ENCODE data around the gene PPIE.
"Not testable (repeated sequence)": the region's sequence is repeated elsewhere in the genome, so short reads cannot be mapped to it uniquely, and the experiment has no call there.

PPIE gene

DNA sequence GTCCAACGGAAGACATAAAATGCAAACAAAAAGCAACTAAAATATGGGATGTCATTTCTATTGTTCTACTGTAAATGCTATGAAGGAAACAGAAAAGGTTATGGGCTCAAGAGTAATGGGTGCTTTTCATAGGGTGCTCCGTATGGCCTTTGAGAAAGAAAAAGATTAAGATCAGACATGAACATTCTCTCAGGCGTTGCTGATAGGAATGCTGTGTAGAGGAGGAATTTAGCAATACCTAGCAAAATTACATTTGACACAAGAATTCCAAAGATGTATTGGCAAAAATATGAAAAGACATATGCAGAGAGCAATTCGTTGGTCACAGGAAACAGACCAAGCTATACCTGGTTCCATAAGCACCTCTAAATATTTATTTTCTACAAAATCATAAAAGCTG, 38.2 kb downstream of the PPIE start:
- TF ChIP-seq, protein P1, sequence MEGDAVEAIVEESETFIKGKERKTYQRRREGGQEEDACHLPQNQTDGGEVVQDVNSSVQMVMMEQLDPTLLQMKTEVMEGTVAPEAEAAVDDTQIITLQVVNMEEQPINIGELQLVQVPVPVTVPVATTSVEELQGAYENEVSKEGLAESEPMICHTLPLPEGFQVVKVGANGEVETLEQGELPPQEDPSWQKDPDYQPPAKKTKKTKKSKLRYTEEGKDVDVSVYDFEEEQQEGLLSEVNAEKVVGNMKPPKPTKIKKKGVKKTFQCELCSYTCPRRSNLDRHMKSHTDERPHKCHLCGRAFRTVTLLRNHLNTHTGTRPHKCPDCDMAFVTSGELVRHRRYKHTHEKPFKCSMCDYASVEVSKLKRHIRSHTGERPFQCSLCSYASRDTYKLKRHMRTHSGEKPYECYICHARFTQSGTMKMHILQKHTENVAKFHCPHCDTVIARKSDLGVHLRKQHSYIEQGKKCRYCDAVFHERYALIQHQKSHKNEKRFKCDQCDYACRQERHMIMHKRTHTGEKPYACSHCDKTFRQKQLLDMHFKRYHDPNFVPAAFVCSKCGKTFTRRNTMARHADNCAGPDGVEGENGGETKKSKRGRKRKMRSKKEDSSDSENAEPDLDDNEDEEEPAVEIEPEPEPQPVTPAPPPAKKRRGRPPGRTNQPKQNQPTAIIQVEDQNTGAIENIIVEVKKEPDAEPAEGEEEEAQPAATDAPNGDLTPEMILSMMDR (IDR thresholded peaks at IDR 0.05; ENCODE audit: low read length, missing control alignments), result no peak
- no peak overlapping the region for H3K4me3 ChIP-seq (replicated peaks; ENCODE audit: low read depth, low read length)
- DNase-seq (ENCODE audit: low read depth), result no peak

DNA sequence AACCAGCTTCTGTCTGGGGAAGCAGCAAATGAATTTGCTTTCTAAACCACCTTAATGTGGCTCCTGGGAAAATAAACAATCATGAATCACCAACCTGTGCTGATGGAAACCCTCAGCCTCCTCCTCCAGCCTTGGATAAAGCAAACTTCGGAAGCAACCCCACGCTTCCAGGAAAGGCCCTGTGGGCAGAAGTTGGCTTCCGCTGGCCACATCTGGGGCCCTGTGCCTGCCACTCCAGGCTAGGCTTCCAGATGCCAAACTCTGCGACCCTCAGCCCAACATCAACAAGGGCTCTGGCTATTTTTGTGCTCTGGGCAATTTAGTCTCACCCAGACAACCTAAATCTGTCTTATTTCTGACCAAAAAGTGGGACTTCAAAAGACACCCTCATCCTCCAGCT, 38.6 kb downstream of the PPIE start:
- no peak overlapping the region for H3K4me3 ChIP-seq (replicated peaks; ENCODE audit: low read depth, low read length)
- TF ChIP-seq, protein P1 (IDR thresholded peaks at IDR 0.05; ENCODE audit: low read length, missing control alignments), result no peak
- no peak for DNase-seq (ENCODE audit: low read depth)

DNA sequence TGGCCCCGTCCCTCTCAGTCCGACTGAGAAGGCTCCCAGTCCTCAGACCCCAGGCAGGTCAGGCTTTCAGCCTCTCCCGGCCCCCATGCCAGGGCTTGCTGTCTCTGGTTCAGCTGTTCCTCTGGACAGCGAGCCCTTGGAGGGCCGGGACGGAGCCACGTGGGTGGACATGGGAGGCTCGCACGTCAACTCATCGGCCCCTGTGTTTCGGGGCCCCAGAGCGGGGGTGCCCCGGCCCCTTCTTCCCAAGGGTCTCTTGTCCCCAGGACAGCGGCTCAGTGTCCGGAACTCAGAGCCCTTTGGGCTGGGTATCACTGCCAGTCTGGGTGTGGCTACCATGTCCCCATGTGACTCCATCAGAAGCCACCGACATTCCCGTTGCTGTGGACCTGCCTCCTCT, 39.2 kb downstream of the PPIE start:
- DNase-seq (ENCODE audit: low read depth); H3K4me3 ChIP-seq (replicated peaks; ENCODE audit: low read depth, low read length): not testable (repeated sequence)

DNA sequence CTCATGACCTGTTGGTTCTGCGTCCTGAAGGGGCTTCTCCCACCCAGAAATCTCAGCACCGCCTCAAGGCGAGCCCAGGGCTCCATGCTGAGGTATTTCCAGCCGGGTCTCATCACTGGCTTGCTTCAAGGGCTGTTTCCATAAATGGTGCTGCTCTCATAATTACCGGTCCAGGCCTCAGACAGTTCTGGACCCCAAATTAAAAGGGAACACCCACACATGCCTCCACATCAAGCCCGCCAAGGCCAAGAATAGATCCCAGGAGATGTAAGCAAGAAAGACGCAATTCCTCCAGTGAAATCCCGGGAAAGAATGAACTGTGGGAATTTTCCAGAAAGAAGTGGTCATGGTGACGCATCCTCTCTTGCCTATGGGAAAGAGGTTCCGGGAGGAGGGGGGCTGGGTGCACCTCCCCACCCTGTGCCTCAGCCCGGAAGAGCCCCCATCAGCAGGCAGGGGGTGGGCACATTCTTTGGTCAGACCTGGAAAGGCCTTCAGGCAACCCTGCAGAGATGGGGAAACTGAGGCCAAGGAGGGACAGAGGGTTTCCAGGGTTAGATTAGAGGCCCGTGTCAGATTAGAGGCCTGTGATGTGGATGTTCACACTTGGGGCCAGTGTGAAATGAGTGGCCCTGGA, 39.9 kb downstream of the PPIE start:
- not testable (repeated sequence) for H3K4me3 ChIP-seq (replicated peaks; ENCODE audit: low read depth, low read length); DNase-seq (ENCODE audit: low read depth)

DNA sequence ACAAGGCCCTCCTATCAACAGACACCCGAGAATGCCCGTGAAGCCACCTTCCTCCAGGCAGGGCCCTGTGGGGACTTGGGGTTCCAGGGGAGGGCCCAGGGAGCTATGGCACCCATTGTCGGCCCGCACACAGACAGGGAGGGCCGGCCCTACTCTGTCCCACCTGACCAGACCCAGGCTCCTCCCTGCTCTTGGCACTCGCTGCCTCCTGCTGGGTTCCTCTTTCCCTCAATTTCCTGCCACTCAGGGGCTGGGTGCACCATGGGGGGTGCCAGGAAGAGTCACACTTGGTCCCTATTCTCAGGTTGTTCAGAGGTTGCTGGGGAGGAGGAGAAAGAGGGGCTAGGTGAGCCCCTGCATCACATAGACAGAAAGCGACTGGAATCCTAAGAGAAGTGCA, 40.5 kb downstream of the PPIE start:
- TF ChIP-seq, protein P1 (IDR thresholded peaks at IDR 0.05; ENCODE audit: low read length, missing control alignments), result no peak
- no peak overlapping the region for H3K4me3 ChIP-seq (replicated peaks; ENCODE audit: low read depth, low read length)
- no peak for DNase-seq (ENCODE audit: low read depth)

DNA sequence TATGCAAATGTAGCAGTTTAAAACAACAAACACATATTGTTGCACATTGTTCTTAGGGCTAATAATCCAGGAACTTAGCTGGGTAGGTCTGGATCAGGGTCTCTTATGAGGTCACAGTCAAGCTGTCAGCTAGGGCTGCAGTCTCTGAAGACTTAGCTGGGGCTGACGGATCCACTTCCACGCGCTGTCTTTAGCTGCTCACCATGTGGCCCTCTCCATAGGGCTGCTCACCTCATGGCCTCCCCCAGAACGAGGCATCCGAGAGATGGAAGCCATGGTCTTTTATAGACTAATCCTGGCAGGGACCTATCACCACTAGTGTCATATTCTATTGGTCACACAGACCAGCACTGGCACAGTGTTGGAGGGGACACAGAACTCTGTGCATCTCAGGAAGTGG, 41.1 kb downstream of the PPIE start:
- TF ChIP-seq, protein P1 (IDR thresholded peaks at IDR 0.05; ENCODE audit: low read length, missing control alignments), result no peak
- H3K4me3 ChIP-seq (replicated peaks; ENCODE audit: low read depth, low read length), result no peak overlapping the region
- DNase-seq (ENCODE audit: low read depth), result no peak

DNA sequence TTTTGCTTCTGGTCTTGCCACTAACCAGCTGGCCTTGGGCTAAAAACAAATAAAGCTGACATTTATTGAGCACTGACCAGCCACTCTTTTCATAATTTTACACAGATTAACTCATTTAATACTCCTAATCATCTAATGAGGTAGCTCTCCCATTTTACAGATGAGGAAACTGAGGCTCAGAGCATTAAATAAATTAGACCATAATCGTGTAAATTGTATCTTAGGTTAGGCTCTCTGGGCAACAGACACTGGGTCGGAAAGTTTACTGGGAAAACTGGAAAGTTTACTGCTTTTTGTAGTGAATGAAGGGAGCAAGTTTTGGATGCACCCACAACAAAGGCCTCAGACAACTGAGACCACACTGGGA, 42.6 kb downstream of the PPIE start:
- TF ChIP-seq, protein P1 (IDR thresholded peaks at IDR 0.05; ENCODE audit: low read length, missing control alignments), result no peak
- no peak overlapping the region for H3K4me3 ChIP-seq (replicated peaks; ENCODE audit: low read depth, low read length)
- DNase-seq (ENCODE audit: low read depth), result no peak

DNA sequence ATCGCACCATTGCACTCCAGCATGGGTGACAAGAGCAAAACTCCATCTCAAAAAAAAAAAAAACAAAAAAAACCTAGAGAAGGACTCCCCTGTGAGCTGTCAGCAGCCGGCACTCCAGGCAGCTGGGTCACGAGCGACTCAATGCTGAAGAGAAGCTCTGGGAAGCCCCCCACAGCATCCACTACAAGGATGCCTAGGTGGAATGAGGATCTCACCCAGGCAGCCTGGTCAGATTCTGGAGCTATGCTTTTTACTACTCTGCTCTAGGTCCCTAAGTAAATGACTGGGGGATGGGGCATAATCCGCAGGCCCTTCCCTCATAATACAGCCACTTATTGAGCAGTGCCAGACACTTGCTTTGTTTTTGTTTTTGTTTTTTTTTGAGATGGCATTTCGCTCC, 43.4 kb downstream of the PPIE start:
- H3K4me3 ChIP-seq (replicated peaks; ENCODE audit: low read depth, low read length), result no peak overlapping the region
- TF ChIP-seq, protein P1 (IDR thresholded peaks at IDR 0.05; ENCODE audit: low read length, missing control alignments), result no peak
- no peak for DNase-seq (ENCODE audit: low read depth)

DNA sequence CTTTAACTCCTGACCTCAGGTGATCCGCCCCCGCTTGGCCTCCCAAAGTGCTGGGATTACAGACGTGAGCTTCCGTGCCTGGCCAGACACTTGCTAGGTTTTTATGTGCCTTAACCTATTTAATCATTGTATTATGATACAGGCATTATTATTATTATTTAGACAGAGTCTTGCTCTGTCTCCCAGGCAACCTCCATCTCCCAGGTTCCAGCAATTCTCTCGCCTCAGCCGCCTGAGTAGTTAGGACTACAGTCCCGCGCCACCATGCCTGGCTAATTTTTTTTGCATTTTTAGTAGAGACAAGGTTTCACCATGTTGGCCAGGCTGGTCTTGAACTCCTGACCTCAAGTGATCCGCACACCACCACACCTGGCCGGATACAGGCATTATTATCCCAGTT, 44.0 kb downstream of the PPIE start:
- DNase-seq (ENCODE audit: low read depth), result not testable (repeated sequence)

DNA sequence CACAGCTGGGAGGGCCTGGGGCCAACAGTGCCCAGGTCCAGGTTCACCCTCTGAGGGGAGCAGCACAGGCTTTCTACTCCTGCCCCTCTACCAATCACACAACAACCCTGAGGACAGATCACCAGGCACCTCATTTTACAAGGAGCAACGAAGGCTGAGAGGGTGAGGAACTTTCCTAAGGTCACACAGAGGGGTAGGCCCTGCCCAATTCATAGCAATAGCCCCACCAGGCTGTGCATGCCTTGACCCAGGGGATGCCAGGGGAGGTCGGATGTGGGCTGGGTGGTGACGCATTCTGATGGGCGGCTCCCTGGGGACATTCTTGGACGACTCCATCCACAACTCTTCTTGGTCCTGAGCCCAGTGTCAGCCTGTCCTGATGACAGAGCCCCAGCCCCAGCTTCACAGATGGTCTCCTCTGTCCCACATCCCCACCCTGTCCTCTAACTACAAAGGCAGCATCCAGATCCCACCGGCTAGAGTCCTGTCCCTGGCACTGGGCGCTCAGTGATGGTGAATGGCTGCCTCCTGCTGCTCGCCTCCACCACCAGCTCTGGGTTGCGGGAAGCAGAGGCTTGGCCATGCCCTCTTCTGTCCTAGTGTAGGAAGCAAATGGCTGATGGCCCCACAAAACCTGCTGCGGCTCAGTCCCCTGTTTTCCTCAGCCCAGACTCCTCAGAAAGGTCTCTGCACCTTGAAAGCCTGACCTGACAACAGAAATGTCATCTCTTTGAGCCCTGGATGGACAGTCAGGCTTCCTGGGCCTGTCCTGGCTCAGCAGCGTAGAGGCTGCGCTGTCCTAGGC, 47.8 kb downstream of the PPIE start:
- not testable (repeated sequence) for DNase-seq (ENCODE audit: low read depth); H3K4me3 ChIP-seq (replicated peaks; ENCODE audit: low read depth, low read length)

More for the DNA sequence above, 44.0 kb downstream of the PPIE start:
- not testable (repeated sequence) for H3K4me3 ChIP-seq (replicated peaks; ENCODE audit: low read depth, low read length)

DNA sequence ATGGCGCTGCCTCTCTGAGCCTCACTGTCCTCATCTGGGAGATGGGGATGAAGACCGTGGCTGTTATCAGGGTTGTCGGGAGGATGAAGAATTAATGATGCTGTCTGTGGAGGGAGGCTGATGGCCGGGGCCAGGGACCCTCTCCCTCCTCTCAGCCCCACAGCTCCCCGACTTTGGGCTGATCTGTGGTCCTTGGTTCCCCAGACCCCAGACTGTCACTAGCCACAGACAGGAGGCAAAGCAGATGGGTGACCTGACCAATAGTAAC, 48.4 kb downstream of the PPIE start:
- not testable (repeated sequence) for DNase-seq (ENCODE audit: low read depth); H3K4me3 ChIP-seq (replicated peaks; ENCODE audit: low read depth, low read length)

All from fibroblast of pulmonary artery (primary cell).